Inflammatory macrophage (primary cell): ENCODE measurements around the gene CTNNA2.
A peak's percentile ranks its signal among the peaks of the same experiment; 100 is the strongest.

ENCODE experiments used
- DNase-seq, 2 donors: peaks; one replicate each; pipeline ENCODE4 v3.0.0-alpha.2; 2020 to 2022

Gene CTNNA2

GRCh38 chr2:80238692-80239469 lies 726.0 kb downstream of the CTNNA2 start:
- peak; percentile 9 to 15 for DNase-seq

GRCh38 chr2:80242355-80242910 lies 729.6 kb downstream of the CTNNA2 start:
- DNase-seq, result no peak

- DNase-seq, result no peak
These were observed 732.2 kb downstream of the CTNNA2 start for GRCh38 chr2:80244905-80245584.

- DNase-seq, result no peak
These were observed 733.7 kb downstream of the CTNNA2 start for GRCh38 chr2:80246534-80246933.

GRCh38 chr2:80247339-80247738 lies 734.5 kb downstream of the CTNNA2 start:
- DNase-seq, result no peak

- no peak for DNase-seq
These were observed 735.3 kb downstream of the CTNNA2 start for GRCh38 chr2:80248146-80248545.

GRCh38 chr2:80252294-80252986 lies 739.6 kb downstream of the CTNNA2 start:
- DNase-seq, result no peak

- DNase-seq, result no peak
These were observed 743.3 kb downstream of the CTNNA2 start for GRCh38 chr2:80255918-80256781.

GRCh38 chr2:80256782-80257167 lies 743.9 kb downstream of the CTNNA2 start:
- DNase-seq, result no peak

- no peak for DNase-seq
These were observed 744.6 kb downstream of the CTNNA2 start for GRCh38 chr2:80257450-80257849.

- DNase-seq, result no peak
These were observed 745.5 kb downstream of the CTNNA2 start for GRCh38 chr2:80258341-80258740.

GRCh38 chr2:80258793-80259192 lies 745.9 kb downstream of the CTNNA2 start:
- DNase-seq, result no peak

- no peak for DNase-seq
These were observed 746.4 kb downstream of the CTNNA2 start for GRCh38 chr2:80259292-80259691.

- DNase-seq, result no peak
These were observed 753.4 kb downstream of the CTNNA2 start for GRCh38 chr2:80266231-80266630.

- no peak for DNase-seq
These were observed 757.0 kb downstream of the CTNNA2 start for GRCh38 chr2:80269806-80270205.

GRCh38 chr2:80280598-80280997 lies 767.7 kb downstream of the CTNNA2 start:
- DNase-seq, result no peak

- no peak for DNase-seq
These were observed 768.2 kb downstream of the CTNNA2 start for GRCh38 chr2:80281049-80281448.

- no peak for DNase-seq
These were observed 775.7 kb downstream of the CTNNA2 start for GRCh38 chr2:80288576-80288975.

- DNase-seq, result no peak
These were observed 778.8 kb downstream of the CTNNA2 start for GRCh38 chr2:80291656-80292055.

GRCh38 chr2:80292474-80292873 lies 779.6 kb downstream of the CTNNA2 start:
- no peak for DNase-seq

- no peak for DNase-seq
These were observed 780.2 kb downstream of the CTNNA2 start for GRCh38 chr2:80293039-80293438.

GRCh38 chr2:80298954-80299353 lies 786.1 kb downstream of the CTNNA2 start:
- DNase-seq, result no peak
